ENCODE data around the gene TRIM43B.
"Not testable (repeated sequence)": the region's sequence is repeated elsewhere in the genome, so short reads cannot be mapped to it uniquely, and the experiment has no call there.

The TRIM43B gene

DNA sequence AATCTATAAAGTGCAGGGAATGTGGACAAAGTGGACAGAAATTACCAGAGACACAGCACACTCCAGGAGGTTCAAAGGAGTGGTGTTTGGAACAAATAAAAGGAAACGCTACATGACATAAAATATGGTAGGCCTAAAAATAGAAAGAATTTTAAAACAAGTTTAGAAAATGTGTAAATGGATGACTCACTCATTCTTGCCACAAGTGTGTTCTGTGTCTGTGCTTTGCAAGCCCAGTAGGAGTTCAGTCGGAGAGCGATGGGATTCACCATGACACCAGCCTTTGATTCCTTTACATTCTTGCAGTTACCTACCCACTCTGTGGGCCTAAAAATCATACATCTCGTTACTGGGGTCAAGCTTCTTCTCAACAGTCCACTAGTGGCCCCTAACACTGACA, 51.2 kb downstream of the TRIM43B start:
- not testable (repeated sequence) for DNase-seq

- not testable (repeated sequence) for DNase-seq
Measured at GRCh38 chr2:95429748-95430467, 54.6 kb downstream of the TRIM43B start.

DNA sequence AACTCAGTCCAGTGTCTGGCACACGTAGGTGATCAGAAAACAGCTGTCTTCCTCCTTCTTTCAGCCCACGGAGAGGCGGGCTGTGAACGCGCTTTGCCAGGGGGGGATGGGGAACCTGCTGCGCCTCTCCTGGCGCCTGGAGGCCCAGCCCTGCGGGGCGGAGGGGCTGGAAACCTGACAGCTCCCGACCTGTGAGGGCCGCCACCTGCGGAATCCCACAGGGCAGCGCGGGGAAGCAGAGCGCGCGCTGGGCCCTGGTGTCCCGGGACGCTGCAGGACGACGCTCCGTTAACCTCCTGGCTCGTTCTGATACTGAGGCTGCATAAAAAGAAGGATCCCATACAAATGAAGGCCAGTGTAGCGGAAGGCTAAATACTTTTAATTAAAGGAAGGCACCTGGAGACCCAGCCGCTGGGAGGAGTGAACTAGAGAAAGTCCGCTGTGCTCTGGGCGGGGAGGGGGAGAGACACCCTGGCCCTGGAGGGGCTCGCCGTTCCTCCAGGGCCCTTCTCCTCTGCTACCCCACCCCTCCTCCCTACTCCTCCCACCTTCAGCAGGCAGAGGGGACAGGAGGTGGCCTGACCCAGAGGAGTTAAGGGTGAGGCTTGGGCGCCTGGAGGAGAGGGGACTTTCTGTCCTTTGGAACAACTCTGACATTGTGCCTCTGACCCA, 57.2 kb downstream of the TRIM43B start:
- DNase-seq, result not testable (repeated sequence)
